Stimulated activated effector memory CD8-positive, alpha-beta T cell treated with anti-CD3 and anti-CD28 coated beads, Interleukin-12 subunit alpha, Interleukin-12 subunit beta, amount 100 ng/mL, for 72 hours (primary cell): ENCODE data around the gene LUC7L.
"Not testable (repeated sequence)": the region's sequence is repeated elsewhere in the genome, so short reads cannot be mapped to it uniquely, and the experiment has no call there.

Experiments
- ATAC-seq: fragments of 150-1000 bp; cut with Tn5 transposase; 2 replicates; pipeline ENCODE4 v1.10.0; 2021
- DNase-seq, 2 donors: peaks; one replicate each; pipeline ENCODE4 v3.0.0; 2021 to 2022; ENCODE audit warnings: low spot score in 2 of 2
- H3K27ac Mint-ChIP-seq: one replicate; pipeline ENCODE4 v1.8.0; 2022; ENCODE audit warnings: mild to moderate bottlenecking, mixed read lengths
- H3K36me3 Mint-ChIP-seq: one replicate; pipeline ENCODE4 v1.8.0; 2022; ENCODE audit warnings: mild to moderate bottlenecking, mixed read lengths
- H3K4me1 Mint-ChIP-seq: one replicate; pipeline ENCODE4 v1.8.0; 2022; ENCODE audit warnings: mixed read lengths
- H3K4me3 Mint-ChIP-seq: one replicate; pipeline ENCODE4 v1.8.0; 2022; ENCODE audit warnings: mild to moderate bottlenecking, mixed read lengths
- H3K9me3 Mint-ChIP-seq: one replicate; pipeline ENCODE4 v1.8.0; 2022; ENCODE audit warnings: mixed read lengths

The LUC7L gene

DNA sequence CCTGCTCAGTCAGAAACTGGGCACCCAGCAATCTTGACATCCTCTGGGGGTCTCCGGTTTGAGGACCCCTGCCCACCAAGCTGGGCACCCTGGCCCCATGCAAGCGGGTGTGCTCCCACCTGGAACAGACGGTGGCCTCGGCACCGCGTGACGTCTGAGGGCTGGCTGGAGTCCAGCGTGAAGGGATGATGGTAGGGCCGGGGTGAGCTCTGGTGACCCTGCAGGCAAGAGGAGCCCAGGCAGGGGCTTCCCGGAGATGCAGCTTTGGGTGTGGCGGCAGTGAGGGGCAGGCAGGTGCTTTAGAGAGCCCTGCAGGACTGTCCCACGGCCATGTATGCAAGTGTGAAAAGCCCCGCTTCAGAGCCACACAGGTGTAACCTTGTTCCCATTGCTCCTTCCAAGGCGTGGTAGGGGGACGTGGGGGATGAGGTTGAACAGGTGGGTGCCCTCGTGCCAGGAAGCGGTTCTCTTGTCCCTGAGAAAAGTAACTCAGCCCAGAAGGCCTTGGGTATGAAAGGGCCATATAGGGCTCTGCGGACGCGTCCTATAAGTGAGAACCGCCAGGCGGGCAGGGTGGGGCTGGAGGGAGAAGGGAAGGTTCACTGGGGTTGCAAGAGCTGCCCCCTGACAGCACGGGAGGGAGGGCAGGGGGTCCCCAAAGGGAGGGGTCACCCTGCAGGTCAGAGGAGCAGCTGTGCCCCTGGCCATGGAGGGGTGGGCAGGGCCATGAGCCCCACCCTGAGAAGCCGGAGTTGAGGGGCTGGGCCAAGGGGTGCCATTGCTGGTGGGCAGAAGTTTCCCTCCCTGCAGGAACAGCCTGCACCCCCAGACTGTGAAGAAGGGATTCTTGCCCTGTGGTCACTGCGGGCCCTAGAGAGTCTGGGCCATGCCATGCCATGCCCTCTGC is 37.3 kb upstream of the LUC7L start:
- Mint-ChIP-seq H3K4me3 (no peak overlapping the region), H3K36me3 (peaks cover 12% of the 10 kb centered on the region), H3K9me3 (no peaks in the 10 kb centered on the region), H3K4me1 (peaks cover 19% of the 10 kb centered on the region), H3K27ac (no peak overlapping the region)
- ATAC-seq (no peak), DNase-seq (no peak)

DNA sequence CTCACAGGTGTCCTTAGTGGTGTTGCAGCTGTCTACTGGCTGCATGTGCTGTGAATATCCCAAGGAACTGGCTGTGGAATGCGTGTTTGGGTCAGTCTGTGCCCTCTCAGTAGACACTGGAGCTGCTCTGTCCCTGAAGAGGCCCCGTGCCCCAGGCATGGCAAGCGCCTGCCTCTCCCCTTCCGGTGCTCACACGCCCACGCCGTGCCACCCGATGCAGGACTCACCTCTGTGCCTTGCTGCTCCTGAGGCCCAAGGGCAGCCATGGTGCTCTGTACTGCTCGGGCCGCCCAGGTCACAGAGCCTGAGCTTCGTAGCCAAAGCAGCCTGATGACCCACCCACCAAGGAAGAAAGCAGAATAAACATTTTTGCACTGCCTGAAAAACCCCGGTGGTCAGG is 36.5 kb upstream of the LUC7L start:
- DNase-seq: no peak
- no peak overlapping the region for H3K27ac Mint-ChIP-seq
- peaks cover 20% of the 10 kb centered on the region for H3K4me1 Mint-ChIP-seq
- no peak overlapping the region for H3K4me3 Mint-ChIP-seq
- no peaks in the 10 kb centered on the region for H3K9me3 Mint-ChIP-seq
- no peak for ATAC-seq
- peaks cover 15% of the 10 kb centered on the region for H3K36me3 Mint-ChIP-seq

DNA sequence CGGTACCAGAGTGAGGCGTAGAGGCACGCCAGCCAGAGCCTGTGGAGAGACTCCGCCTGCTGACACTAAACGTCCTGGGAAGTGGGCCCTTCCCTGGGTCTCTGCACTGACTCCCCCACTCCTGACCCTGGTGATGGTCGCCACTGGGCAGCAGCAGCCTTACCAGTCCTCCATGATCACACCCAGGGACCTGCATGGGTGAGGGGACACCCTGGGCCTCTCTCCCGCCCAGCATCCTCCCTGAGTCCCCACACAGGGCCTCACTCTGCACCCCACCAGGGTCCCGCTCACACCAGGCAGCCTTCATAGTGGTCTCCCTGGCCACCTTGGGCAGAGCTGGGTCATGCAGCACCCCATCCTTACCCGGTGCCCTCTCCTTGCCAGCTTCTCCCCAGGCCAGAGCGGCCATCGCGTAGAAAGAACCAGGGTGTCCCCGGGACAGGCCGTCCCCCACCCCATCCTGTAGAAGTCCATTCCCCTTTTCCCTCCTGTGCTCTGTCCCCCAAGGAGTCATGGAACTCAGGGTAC is 35.8 kb upstream of the LUC7L start:
- H3K4me3 Mint-ChIP-seq: no peak overlapping the region

DNA sequence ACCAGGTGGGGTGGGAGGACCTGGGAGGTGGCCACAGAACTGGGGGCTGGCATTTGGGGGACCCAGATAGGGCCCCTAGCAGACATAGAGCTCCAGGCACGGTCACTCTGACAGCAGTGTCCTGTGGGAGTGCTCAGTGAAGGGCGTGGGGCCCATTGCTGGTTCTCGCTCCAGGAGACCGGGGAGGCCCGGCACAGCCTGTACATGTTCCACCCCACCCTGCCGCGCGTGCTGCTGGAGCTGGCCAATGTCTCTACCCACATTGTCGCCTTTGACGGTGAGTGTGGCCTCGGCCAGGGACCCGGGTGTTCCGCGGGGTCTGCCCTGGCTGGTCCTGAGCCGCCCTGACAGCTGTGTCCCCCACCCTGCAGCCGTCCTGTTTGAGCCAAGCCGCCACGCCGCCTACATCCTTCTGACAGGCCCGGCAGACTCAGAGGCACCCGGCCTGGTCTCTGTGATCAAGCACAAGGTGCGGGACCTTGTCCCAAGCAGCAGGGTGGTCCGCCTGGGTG is 35.2 kb upstream of the LUC7L start:
- Mint-ChIP-seq H3K4me1 (peaks cover 21% of the 10 kb centered on the region), H3K27ac (no peak overlapping the region), H3K4me3 (no peak overlapping the region), H3K9me3 (no peaks in the 10 kb centered on the region), H3K36me3 (peaks cover 20% of the 10 kb centered on the region)
- ATAC-seq (no peak), DNase-seq (no peak)

More for the DNA sequence above, 35.8 kb upstream of the LUC7L start:
- DNase-seq (no peak), ATAC-seq (no peak)
- Mint-ChIP-seq H3K4me1 (peaks cover 20% of the 10 kb centered on the region), H3K36me3 (peaks cover 20% of the 10 kb centered on the region), H3K27ac (no peak overlapping the region), H3K9me3 (no peaks in the 10 kb centered on the region)

DNA sequence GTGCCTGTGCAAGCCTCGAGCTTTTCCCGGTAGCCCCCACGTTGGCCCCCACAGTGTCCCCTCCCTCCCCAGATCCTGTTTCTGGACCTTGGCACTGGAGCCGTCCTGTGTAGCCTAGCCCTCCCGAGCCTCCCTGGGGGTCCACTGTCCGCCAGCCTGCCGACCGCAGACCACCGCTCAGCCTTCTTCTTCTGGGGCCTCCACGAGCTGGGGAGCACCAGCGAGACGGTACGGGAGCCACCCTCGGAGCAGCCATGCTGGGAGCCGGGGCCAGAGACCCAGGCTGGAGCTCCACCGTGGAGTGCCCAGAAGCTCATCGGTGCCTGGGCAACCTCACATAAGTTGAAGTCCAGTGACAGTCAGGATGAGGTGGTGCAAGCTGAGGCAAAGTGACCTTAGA is 34.7 kb upstream of the LUC7L start:
- H3K4me3 Mint-ChIP-seq: no peak overlapping the region
- peaks cover 20% of the 10 kb centered on the region for H3K36me3 Mint-ChIP-seq
- ATAC-seq (no peak), DNase-seq (no peak)
- peaks cover 26% of the 10 kb centered on the region for H3K4me1 Mint-ChIP-seq
- H3K27ac Mint-ChIP-seq: no peak overlapping the region
- H3K9me3 Mint-ChIP-seq: no peaks in the 10 kb centered on the region

DNA sequence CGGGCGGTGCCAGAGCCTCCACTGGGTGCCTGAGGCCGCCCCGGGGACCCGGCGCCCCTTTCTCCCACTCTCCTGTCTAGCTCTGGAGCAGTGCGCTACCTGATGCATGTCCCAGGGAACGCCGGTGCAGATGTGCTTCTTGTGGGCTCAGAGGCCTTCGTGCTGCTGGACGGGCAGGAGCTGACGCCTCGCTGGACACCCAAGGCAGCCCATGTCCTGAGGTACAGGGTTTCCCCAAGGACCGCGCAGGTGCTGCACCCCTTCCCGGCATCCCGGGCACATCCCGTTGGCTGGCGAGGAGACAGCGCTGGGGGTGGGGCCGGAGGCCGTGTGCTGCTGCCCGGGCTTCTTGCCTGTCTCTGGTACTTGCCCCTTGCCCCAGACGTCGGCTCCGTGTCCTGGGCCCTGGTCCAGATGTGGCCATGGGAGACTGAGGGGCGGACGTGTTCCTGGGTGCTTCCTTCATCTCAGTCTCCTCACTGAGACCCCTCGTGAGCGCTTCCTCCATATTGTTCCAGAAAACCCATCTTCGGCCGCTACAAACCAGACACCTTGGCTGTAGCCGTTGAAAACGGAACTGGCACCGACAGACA is 34.0 kb upstream of the LUC7L start:
- H3K4me1 Mint-ChIP-seq: peaks cover 26% of the 10 kb centered on the region
- ATAC-seq (no peak), DNase-seq (no peak)
- H3K9me3 Mint-ChIP-seq: no peaks in the 10 kb centered on the region
- H3K4me3 Mint-ChIP-seq: no peak overlapping the region
- H3K27ac Mint-ChIP-seq: no peak overlapping the region
- H3K36me3 Mint-ChIP-seq: peaks cover 20% of the 10 kb centered on the region

DNA sequence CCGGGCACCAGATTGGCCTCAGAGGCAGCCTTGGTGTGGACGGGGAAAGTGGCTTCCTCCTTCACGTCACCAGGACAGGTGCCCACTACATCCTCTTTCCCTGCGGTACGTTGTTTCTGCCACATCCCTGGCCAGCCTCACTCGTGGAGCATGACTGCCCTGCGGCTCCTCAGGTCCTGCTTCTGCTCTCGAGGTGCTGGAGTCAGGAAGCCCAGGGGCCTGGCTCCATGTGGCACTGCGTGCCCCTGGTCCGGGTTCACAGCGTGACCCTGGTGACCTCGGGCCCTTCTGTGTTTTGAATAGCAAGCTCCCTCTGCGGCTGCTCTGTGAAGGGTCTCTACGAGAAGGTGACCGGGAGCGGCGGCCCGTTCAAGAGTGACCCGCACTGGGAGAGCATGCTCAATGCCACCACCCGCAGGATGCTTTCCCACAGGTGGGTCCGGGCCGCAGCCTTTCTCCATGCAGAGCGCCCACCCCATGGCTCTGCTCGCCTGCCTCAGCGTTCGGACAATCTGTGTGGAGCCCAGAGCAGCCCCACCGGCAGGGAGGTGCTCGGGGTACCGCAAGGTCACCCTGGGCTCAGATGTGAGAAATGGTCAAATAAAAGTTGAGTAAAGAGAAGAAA is 33.0 kb upstream of the LUC7L start:
- peaks cover 24% of the 10 kb centered on the region for H3K36me3 Mint-ChIP-seq
- no peaks in the 10 kb centered on the region for H3K9me3 Mint-ChIP-seq
- H3K4me3 Mint-ChIP-seq: no peak overlapping the region
- peak overlapping the region; percentile 23 for H3K27ac Mint-ChIP-seq
- ATAC-seq (no peak), DNase-seq (no peak)
- peaks cover 20% of the 10 kb centered on the region for H3K4me1 Mint-ChIP-seq

DNA sequence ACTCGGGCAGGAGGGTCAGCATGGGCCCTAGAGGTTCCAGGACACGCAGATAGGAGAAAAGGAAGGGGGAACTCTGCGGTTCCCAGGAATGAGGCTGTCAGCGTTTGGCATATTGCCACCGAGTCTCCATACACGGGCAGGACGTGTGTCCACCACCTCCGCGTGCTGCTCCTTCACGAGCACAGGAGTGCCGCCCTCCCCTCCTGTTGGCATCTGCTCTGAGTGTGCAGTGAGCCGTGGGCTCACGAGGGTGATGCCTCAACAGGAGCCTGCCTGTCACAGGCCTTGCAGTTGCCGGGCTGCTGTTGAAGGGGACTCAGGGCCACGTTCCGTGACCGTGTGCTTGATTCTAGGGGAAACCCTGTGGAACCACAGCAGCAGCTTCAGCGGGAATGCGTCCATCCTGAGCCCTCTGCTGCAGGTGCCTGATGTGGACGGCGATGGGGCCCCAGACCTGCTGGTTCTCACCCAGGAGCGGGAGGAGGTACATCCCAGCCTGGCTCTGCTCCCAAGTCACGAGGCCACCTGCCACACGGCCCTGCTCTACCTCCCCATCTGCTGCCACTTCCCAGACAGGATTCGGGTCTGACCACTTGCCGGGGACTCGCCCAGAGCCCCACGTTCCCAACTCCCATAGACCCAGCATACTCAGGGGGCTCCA is 31.9 kb upstream of the LUC7L start:
- Mint-ChIP-seq H3K27ac (no peak overlapping the region), H3K4me3 (no peak overlapping the region), H3K36me3 (peaks cover 30% of the 10 kb centered on the region), H3K4me1 (peaks cover 20% of the 10 kb centered on the region), H3K9me3 (no peaks in the 10 kb centered on the region)
- no peak for ATAC-seq
- DNase-seq: no peak

DNA sequence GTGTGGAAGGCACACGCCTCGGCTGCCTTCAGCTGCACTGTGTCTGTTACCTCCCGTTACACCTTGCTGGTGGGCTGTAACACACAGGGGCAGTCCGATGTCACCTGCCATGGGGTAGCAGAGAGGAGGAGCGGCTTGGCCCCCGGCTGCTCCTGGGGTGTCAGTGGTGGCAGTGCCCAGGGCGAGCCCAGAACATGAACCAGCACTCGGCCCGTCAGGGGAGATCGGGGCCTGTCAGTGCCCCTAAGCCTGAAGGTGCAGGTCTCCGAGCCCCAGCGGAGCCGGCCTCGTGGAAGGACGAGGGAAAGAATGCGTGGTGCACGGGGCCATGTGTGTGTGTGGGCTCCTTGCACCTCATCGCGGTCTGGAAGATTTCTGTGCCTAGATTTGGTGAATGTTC is 31.1 kb upstream of the LUC7L start:
- no peak overlapping the region for H3K4me3 Mint-ChIP-seq
- H3K27ac Mint-ChIP-seq: no peak overlapping the region

DNA sequence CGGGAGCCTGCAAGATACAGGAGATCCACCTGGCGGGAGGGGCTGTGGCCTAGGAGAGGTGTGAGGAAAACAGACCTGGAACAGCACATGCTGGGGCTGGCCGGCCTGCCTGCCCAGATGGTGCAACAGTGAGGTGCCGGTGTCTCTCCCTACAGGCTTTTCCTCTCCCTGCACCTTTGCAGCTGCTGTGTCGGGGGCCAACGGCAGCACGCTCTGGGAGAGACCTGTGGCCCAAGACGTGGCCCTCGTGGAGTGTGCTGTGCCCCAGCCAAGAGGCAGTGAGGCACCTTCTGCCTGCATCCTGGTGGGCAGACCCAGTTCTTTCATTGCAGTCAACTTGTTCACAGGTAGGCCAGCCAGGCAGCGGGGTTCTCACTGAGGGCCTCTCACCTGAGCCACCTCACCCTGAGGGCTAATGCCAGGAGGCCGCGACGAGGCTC is 30.6 kb upstream of the LUC7L start:
- no peaks in the 10 kb centered on the region for H3K9me3 Mint-ChIP-seq
- H3K4me1 Mint-ChIP-seq: peaks cover 15% of the 10 kb centered on the region
- H3K4me3 Mint-ChIP-seq: peak overlapping the region; percentile 40
- DNase-seq (no peak), ATAC-seq (no peak)
- H3K27ac Mint-ChIP-seq: peak overlapping the region; percentile 74
- peaks cover 30% of the 10 kb centered on the region for H3K36me3 Mint-ChIP-seq

More for the DNA sequence above, 31.1 kb upstream of the LUC7L start:
- no peaks in the 10 kb centered on the region for H3K9me3 Mint-ChIP-seq
- peaks cover 15% of the 10 kb centered on the region for H3K4me1 Mint-ChIP-seq
- H3K36me3 Mint-ChIP-seq: peaks cover 30% of the 10 kb centered on the region
- DNase-seq (no peak), ATAC-seq (no peak)

DNA sequence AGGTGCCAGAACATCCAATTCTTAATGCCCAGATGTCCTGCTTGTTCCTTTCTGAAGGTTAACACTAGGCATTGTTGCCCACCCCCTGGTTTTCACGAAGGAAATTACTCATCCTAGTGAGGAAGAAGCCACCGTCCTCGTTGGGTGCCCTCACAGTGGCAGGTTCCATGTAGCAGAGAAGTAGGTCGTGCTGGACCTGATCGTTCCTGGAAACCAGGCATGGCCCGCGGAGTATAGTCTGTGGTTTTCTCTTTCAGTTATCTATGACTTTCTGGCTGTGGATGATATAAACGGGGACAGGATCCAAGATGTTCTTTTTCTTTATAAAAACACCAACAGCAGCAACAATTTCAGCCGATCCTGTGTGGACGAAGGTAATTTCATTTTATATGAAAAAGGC is 30.0 kb upstream of the LUC7L start:
- peaks cover 33% of the 10 kb centered on the region for H3K36me3 Mint-ChIP-seq
- no peak for DNase-seq

DNA sequence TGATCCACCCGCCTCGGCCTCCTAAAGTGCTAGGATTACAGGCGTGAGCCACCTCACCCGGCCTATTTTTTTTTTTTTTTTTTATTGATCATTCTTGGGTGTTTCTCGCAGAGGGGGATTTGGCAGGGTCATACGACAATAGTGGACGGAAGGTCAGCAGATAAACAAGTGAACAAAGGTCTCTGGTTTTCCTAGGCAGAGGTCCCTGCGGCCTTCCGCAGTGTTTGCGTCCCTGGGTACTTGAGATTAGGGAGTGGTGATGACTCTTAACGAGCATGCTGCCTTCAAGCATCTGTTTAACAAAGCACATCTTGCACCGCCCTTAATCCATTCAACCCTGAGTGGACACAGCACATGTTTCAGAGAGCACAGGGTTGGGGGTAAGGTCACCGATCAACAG is 28.8 kb upstream of the LUC7L start:
- Mint-ChIP-seq H3K4me1 (peaks cover 16% of the 10 kb centered on the region), H3K36me3 (peaks cover 36% of the 10 kb centered on the region)
- not testable (repeated sequence) for H3K27ac Mint-ChIP-seq, ATAC-seq, DNase-seq, H3K4me3 Mint-ChIP-seq, H3K9me3 Mint-ChIP-seq

More for the DNA sequence above, 30.0 kb upstream of the LUC7L start:
- H3K4me1 Mint-ChIP-seq: peaks cover 15% of the 10 kb centered on the region
- peak overlapping the region; percentile 40 for H3K4me3 Mint-ChIP-seq
- H3K9me3 Mint-ChIP-seq: no peaks in the 10 kb centered on the region
- peak overlapping the region; percentile 74 for H3K27ac Mint-ChIP-seq
- peak; percentile 74 for ATAC-seq

DNA sequence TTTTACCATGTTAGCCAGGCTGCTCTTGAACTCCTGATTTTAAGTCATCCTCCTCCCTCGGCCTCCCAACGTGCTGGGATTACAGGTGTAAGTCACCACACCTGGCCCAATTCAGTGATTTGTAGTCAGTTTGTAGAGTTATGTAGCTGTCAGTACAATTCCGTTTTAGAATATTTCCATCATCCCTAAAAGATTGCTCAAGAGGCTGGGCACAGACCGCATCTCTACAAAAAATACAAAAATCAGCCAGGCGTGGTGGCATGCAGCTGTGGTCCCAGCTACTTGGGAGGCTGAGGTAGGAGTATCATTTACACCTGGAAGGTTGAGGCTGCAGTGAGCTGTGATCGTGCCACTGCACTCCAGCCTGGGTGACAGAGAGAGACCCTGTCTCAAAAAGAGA is 25.9 kb upstream of the LUC7L start:
- Mint-ChIP-seq H3K27ac (no peak overlapping the region), H3K9me3 (no peaks in the 10 kb centered on the region), H3K4me3 (no peak overlapping the region), H3K4me1 (peaks cover 17% of the 10 kb centered on the region), H3K36me3 (peaks cover 16% of the 10 kb centered on the region)
- no peak for ATAC-seq
- no peak for DNase-seq

DNA sequence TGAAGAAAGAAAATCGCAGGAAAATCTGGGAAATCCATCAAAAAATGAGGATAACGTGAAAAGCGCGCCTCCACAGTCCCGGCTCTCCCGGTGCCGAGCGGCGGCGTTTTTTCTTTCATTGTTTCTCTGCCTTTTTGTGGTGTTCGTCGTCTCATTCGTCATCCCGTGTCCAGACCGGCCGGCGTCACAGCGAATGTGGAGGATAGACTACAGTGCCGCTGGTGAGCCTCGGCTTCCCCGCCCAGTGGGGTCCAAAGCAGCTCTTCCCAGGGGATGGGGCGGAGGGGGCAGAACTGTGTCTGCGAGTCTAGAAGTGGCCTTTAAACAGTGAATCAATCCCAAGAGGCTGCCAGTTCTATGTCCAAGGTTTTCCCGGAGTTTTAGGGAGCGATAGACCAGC is 25.2 kb upstream of the LUC7L start:
- peaks cover 16% of the 10 kb centered on the region for H3K36me3 Mint-ChIP-seq
- no peak for DNase-seq
- ATAC-seq: no peak
- no peaks in the 10 kb centered on the region for H3K9me3 Mint-ChIP-seq
- peaks cover 16% of the 10 kb centered on the region for H3K4me1 Mint-ChIP-seq
- H3K27ac Mint-ChIP-seq: no peak overlapping the region
- H3K4me3 Mint-ChIP-seq: peak overlapping the region; percentile 63

DNA sequence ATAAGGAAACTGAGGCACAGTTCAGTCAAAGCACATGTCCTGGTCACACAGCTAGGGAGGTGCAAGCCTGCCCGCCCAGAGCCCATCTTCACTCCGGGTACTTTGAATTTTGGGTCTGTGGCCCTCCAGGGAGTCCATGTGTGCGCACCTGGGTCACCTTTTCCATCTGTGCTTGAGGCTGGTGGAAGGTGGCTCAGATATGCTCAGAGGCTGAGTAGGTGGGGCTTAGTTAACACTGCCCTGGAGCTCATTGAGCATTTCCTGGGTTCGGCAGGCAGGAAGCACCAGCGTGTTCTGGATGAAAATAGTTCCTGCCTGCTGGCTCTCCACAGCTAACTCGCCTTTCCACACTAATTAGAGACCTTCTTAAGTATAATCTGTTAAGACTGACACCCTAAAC is 24.6 kb upstream of the LUC7L start:
- Mint-ChIP-seq H3K9me3 (no peaks in the 10 kb centered on the region), H3K36me3 (peaks cover 16% of the 10 kb centered on the region), H3K4me3 (peak overlapping the region; percentile 63), H3K27ac (no peak overlapping the region), H3K4me1 (peaks cover 10% of the 10 kb centered on the region)
- no peak for ATAC-seq
- no peak for DNase-seq
